Fibroblast of skin of back (primary cell): Measurements from ENCODE around the gene RNF125. TPM values are rescaled to one million over a fixed set of nuclear protein-coding genes. Genes with fewer than 3 reads are reported as not detected.
A peak's percentile ranks its signal among the peaks of the same experiment; 100 is the strongest.
"Not testable (repeated sequence)": the region's sequence is repeated elsewhere in the genome, so short reads cannot be mapped to it uniquely, and the experiment has no call there.

Experiments
- DNase-seq: peaks from one replicate; pipeline ENCODE4 v3.0.0-alpha.2; 2013
- polyA plus RNA-seq, 2 experiments: library from polyadenylated mRNA; unstranded; fragments of 120-200 nt; gene quantifications; one replicate each; pipeline ENCODE4 v1.2.1, GENCODE V29; 2013; ENCODE audit not compliant: insufficient read length in 2 of 2

RNF125 gene
- 0.32 TPM for polyA plus RNA-seq (2013, experiment 1 of 2; ENCODE audit: insufficient read length)
- 0.17 TPM for polyA plus RNA-seq (2013, experiment 2 of 2; ENCODE audit: insufficient read length)

GRCh38 chr18:32018331-32019250 lies at the start of gene RNF125:
TSS of gene RNF125 (plus strand) at chr18:32018825. CDS start at chr18:32018864, 39 bp downstream.
- DNase-seq = peak; percentile 67

GRCh38 chr18:31970617-31971016 lies 48.0 kb upstream of the RNF125 start:
- no peak for DNase-seq

DNA sequence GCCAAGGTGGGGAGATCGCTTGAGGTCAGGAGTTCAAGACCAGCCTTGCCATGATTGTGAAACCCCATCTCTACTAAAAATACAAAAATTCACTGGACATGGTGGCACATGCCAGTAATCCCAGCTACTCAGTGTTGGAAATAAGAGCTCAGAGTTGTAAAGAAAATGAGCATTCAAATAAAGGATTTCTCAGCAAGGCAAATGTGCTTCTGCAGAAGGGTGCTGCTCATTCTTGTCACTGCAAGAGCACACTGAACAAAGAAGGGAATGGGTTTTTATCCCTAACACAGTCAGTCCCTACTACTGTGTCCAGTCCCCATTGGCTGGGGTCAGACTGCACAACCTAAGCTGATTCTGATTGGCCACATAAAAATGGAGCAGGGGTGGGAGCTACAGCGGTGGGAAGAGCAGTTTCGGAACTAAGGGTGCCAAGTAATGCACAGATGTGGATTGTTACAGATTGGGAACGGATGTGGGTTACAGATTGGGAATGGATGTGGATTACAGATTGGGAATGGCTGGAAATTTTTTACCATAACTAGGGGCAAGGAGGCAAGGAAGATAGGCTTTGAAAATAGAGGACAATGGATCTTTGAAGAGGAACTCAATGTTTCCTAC lies 44.6 kb upstream of the RNF125 start:
- DNase-seq = no peak

GRCh38 chr18:31976242-31976641 lies 42.4 kb upstream of the RNF125 start:
- no peak for DNase-seq

- peak; percentile 49 for DNase-seq
These were observed 41.3 kb upstream of the RNF125 start for GRCh38 chr18:31977270-31977872.

DNA sequence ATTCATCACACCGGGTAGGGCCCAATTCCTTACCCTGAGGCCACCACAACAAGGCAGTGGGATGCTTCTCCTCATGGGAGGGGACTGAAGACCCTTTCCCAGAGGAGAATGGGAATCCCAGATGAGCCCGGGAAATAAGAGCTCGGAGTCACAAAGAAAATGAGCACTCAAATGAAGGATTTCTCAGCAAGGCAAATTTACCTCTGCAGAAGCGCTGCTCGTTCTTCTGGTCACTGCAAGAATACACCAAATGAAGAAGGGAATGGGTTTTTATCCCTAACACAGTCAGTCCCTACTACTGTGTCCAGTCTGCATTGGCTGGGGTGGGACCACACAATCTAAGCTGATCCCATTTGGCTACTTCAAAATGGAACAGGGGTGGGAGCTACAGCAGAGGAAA lies 40.0 kb upstream of the RNF125 start:
- DNase-seq = no peak

DNA sequence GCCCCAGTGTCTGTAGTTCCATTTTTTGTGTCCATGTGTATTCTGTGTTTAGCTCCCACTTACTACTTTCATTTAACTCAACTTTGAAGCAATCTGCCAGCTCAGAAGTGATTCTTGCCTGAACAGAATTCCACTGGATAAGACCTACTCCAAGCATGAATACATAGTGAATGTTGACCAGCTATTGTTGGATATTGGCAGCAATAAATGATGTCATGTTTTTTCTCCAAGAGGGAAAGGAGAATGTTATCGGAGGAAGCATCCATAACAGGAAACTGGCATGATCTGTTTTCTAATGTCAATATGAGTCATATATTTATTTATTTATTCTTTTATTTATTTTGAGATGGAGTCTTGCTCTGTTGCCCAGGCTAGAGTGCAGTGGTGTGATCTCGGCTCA lies 38.9 kb upstream of the RNF125 start:
- DNase-seq = no peak

DNA sequence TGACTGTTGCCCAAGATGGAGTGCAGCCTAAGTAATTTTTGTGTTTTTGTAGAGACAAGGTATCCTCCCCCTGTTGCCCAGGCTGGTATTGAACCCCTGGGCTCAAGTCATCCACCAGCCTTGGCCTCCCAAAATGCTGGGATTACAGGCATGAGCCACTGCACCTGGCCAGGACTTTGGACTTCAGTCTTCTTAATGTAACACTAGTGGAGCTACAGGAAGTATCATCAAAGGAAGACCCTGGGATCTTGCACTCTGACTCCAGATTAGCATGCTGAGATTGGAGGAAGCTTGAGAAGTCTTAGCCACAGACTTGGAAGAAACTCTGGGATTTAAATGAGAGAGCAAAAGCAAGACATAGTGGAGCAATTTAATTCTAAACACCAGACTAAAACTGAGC lies 37.8 kb upstream of the RNF125 start:
- DNase-seq = no peak

DNA sequence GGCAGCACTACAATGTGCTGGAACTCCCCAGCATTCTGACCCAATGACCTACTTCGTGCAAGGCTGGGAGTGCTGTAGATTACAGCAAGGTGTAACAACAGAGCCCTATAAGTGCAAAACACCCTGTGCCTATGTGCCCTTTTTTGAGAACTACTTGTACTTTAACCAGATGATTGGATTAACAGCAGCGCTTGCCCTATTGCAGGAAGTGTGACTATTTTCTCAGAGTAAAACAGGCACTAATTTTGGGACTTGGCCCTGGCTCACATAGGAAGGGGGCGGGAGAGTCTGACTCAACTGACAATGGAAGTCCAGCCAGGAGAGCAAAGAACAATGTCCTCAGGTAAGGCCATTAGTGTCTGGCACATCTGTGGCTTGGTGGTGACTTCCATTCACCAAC lies 35.6 kb upstream of the RNF125 start:
- DNase-seq = no peak

- no peak for DNase-seq
These were observed 34.6 kb upstream of the RNF125 start for GRCh38 chr18:31983976-31984375.

GRCh38 chr18:31990823-31991222 lies 27.8 kb upstream of the RNF125 start:
- DNase-seq = no peak

DNA sequence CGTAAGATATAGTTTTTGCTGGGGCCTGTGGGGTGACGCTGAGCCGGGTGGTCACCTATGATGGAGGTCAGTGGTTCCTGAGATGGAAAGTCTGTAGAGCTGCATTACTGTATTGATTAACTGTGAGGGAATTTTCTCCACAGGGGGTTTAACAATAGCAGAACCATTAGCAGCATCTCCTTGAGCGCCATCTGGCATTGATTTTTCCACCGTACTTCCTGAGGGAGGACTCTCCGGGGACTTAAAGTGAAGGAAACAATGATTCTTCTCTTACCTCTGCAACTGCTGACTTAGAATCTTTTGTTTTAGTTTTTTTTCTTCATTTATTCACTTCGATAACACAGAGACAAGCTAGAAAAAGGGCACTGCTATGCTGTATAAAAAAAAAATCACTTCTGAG lies 22.6 kb upstream of the RNF125 start:
- DNase-seq = no peak

DNA sequence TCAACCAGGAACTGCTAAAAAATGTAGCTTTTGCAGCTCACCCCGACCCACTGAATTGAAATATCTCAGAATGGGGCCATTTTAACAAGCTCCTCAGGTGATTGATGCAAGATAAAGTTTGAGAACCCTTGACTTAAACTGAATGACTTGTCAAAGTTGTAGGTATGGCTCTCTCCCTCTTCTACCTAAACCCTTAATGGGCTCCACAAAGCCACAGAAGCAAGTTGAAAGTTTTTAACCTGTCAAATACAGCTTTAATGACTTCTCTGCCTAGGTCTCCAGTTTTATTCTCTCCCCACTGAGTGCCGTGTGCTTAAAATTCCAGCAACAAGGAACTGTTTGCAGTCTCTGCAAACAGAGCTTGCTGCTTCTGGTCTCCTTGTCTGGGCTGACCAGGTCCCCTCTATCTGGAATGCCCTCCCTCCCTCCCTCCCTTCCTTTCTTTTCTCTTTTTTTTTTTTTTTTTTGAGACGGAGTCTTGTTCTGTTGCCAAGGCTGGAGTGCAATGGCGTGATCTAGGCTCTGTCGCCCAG lies 19.7 kb upstream of the RNF125 start:
- DNase-seq = no peak

GRCh38 chr18:32001141-32001540 lies 17.5 kb upstream of the RNF125 start:
- DNase-seq = peak; percentile 34

DNA sequence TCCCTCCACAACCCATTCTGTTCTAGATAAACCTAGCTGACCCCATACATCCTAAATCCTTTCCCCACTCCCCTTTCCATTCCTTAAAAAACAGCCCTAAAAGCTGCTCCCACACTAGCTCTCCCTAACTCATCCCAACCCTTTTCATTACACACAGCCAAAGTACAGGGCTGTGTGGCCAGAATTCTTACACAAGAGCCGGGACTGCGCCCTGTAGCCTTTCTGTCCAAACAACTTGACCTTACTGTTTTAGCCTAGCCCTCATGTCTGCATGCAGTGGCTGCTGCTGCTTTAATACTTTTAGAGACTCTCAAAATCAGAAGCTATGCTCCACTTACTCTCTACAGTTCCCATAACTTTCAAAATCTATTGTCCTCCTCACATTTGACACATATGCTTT lies 14.8 kb upstream of the RNF125 start:
- not testable (repeated sequence) for DNase-seq

DNA sequence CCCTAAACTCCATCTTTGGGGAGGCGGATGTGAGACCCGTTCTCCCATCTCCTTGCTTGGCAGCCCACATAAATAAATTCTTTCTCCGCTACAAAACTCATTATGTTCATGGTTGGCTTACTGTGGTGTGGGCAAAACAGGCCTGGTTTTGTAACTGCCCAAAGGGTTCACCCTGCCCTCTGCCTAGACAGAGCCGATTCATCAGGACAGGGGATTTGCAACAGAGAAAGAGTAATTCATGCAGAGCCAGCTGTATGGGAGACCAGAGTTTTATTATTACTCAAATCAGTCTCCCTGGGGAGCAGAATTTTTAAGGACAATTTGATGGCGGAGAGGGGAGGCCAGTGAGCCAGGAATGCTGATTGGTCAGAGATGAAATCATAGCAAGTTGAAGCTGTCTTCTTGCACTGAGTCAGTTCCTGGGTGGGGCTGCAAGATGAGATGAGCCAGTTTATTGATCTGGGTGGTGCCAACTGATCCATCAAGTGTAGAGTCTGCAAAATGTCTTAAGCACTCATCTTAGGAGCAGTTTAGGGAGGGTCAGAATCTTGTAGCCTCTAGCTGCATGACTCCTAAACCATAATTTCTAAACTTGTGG lies 8.4 kb upstream of the RNF125 start:
- peak; percentile 10 for DNase-seq

DNA sequence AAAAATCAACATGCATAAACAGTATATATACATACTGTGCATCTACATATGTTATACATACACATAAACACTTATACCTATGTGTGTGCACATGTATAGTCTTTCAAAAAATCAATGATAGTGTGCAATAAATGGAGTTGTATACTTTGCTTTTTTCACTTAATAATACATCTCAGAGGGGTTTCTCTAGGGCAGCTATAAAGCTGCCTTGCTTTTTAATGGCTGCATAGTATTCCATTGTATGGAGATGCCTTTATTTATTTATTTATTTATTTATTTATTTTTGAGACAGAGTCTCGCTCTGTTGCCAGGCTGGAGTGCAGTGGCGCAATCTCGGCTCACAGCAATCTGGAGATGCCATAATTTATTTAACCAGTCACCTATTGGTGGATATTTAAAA lies 7.4 kb upstream of the RNF125 start:
- DNase-seq = no peak

GRCh38 chr18:32019251-32019948 lies 775 bp downstream of the RNF125 start:
- DNase-seq = peak; percentile 16

DNA sequence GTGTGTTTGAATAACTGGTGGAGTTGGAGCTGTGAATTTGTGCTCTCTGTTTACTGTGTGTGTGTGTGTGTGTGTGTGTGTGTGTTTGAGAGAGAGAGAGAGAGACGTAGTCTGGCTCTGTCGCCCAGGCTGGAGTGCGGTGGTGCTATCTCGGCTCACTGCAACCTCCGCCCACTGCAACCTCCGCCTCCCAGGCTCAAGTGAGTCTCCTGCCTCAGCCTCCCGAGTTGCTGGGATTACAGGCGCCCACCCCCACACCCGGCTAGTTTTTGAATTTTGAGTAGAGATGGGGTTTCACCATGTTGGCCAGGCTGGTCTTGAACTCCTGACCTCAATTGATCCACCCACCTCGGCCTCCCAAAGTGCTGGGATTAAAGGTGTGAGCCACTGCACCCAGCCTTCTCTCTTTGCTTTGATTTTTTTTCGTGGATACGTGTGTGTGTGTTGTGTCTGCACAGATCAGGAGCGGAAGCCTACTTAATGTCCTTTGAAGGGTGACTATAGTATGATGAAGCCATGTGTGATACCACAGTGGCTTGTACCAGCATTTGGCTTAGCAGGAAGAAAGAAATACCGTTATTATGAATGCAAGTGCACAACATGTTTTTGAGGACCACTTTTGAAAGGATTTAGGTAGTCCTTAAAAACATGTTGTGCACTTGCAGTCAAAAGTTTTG lies 1.5 kb downstream of the RNF125 start:
- DNase-seq = not testable (repeated sequence)

GRCh38 chr18:32021756-32022564 lies 3.3 kb downstream of the RNF125 start:
- DNase-seq = no peak

DNA sequence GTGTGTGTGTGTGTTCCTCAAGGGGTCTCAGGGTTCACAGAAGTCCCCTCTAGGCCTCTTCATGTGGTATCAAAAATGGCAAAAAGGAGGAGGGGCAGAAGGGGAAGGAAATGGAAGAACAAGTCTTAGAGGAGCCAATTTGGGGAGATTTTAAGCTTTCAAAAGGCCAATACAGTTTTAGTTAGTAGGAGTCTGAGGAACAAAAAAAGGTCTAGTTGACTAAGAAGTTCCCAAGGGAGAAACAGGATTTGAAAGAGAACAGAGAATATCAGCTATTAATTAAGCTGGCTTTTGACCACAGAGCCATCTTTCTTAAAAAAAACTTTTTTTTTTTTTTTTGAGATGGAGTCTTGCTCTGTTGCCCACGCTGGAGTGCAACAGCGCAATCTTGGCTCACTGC lies 7.1 kb downstream of the RNF125 start:
- DNase-seq = no peak
